GM23338 (cell line): ENCODE data around the gene TFB1M. TPM values are rescaled to one million over a fixed set of nuclear protein-coding genes. Genes with fewer than 3 reads are reported as not detected.

Experiments used
- ATAC-seq: fragments of 200-7000 bp; cut with Tn5 transposase; 3 replicates; pipeline ENCODE4 v1.9.1; 2020
- DNase-seq: peaks from one replicate; pipeline ENCODE4 v3.0.0-alpha.2; 2015; ENCODE audit warnings: low spot score
- H2AFZ ChIP-seq: fragments of 200-600 bp; sonication (generic); 2 replicates; pipeline ENCODE4 v1.8.0; 2016; ENCODE audit warnings: antibody characterized with exemption, mild to moderate bottlenecking, moderate library complexity
- H3F3A ChIP-seq: fragments of 200-600 bp; sonication (generic); replicated peaks from 2 replicates; pipeline ENCODE4 v1.8.0; 2017; ENCODE audit warnings: antibody characterized with exemption, mixed run types, low read depth
- H3K27ac ChIP-seq: fragments of 200-600 bp; sonication (generic); 2 replicates; pipeline ENCODE4 v1.6.1; 2016; ENCODE audit warnings: low read depth
- H3K27me3 ChIP-seq: fragments of 200-600 bp; sonication (generic); 2 replicates; pipeline ENCODE4 v1.8.0; 2016; ENCODE audit warnings: mild to moderate bottlenecking, mixed run types, moderate library complexity; ENCODE audit not compliant: insufficient read depth
- H3K36me3 ChIP-seq: fragments of 200-600 bp; sonication (generic); 2 replicates; pipeline ENCODE4 v1.8.0; 2016; ENCODE audit warnings: mild to moderate bottlenecking; ENCODE audit not compliant: insufficient read depth
- H3K4me1 ChIP-seq: fragments of 200-600 bp; sonication (generic); 2 replicates; pipeline ENCODE4 v1.8.0; 2016; ENCODE audit warnings: mild to moderate bottlenecking, moderate library complexity; ENCODE audit not compliant: insufficient read depth
- H3K4me2 ChIP-seq: fragments of 200-600 bp; sonication (generic); 2 replicates; pipeline ENCODE4 v1.7.1; 2017; ENCODE audit warnings: mixed run types
- H3K4me3 ChIP-seq: fragments of 200-600 bp; sonication (generic); 2 replicates; pipeline ENCODE4 v1.6.1; 2016; ENCODE audit warnings: mixed run types
- H3K79me2 ChIP-seq: fragments of 200-600 bp; sonication (generic); replicated peaks from 2 replicates; pipeline ENCODE4 v1.8.0; 2017; ENCODE audit warnings: mild to moderate bottlenecking; ENCODE audit not compliant: insufficient read depth
- H3K9me2 ChIP-seq: fragments of 200-600 bp; sonication (generic); 2 replicates; pipeline ENCODE4 v1.8.0; 2017; ENCODE audit not compliant: insufficient read depth
- H4K20me1 ChIP-seq: fragments of 200-600 bp; sonication (generic); replicated peaks from 2 replicates; pipeline ENCODE4 v1.8.0; 2017; ENCODE audit warnings: mild to moderate bottlenecking; ENCODE audit not compliant: insufficient read depth
- H3K27ac Mint-ChIP-seq: 2 replicates; pipeline ENCODE4 v1.8.0; 2020; ENCODE audit warnings: inconsistent platforms, mild to moderate bottlenecking, moderate library complexity, mixed read lengths
- H3K27me3 Mint-ChIP-seq: 3 replicates; pipeline ENCODE4 v1.8.0; 2022; ENCODE audit warnings: low read depth, mild to moderate bottlenecking, moderate library complexity, mixed read lengths, inconsistent platforms; ENCODE audit not compliant: insufficient read depth, poor library complexity
- H3K36me3 Mint-ChIP-seq: 3 replicates; pipeline ENCODE4 v1.8.0; 2021; ENCODE audit warnings: low read depth, mild to moderate bottlenecking, inconsistent platforms, moderate library complexity, mixed read lengths
- H3K4me1 Mint-ChIP-seq: 3 replicates; pipeline ENCODE4 v1.8.0; 2020; ENCODE audit warnings: mild to moderate bottlenecking, inconsistent platforms, mixed read lengths
- H3K4me3 Mint-ChIP-seq: 3 replicates; pipeline ENCODE4 v1.8.0; 2021; ENCODE audit warnings: moderate library complexity, mild to moderate bottlenecking, inconsistent platforms, mixed read lengths
- H3K9me3 Mint-ChIP-seq: 3 replicates; pipeline ENCODE4 v1.8.0; 2020; ENCODE audit warnings: moderate library complexity, mild to moderate bottlenecking, inconsistent platforms, mixed read lengths
- CREB1 ChIP-seq: fragments of 250-450 bp; sonication (Bioruptor Pico); IDR thresholded peaks from 2 replicates; pipeline ENCODE4 v1.5.0; 2020; ENCODE audit warnings: low read depth, mild to moderate bottlenecking, moderate library complexity
- CTCF ChIP-seq, 2 experiments: fragments of 200-600 bp in 1 of 2; sonication (generic) in 1 of 2; conservative IDR thresholded peaks; 2 replicates each; pipeline versions ENCODE4 v1.5.1 to v1.6.1; 2016 to 2017; ENCODE audit warnings: antibody characterized with exemption in 2 of 2, low read depth in 2 of 2, mild to moderate bottlenecking in 2 of 2, moderate library complexity in 1 of 2
- JUNB ChIP-seq: IDR thresholded peaks from one replicate; pipeline ENCODE4 v1.6.1; 2016; ENCODE audit warnings: antibody characterized with exemption; ENCODE audit not compliant: unreplicated experiment
- NANOG ChIP-seq: IDR thresholded peaks from 2 replicates; pipeline ENCODE4 v1.6.1; 2016; ENCODE audit warnings: antibody characterized with exemption, borderline replicate concordance
- POLR2AphosphoS5 ChIP-seq: IDR thresholded peaks from 2 replicates; pipeline ENCODE4 v1.6.1; 2016; ENCODE audit warnings: antibody characterized with exemption, low read depth
- REST ChIP-seq: IDR thresholded peaks from one replicate; pipeline ENCODE4 v1.6.1; 2018; ENCODE audit warnings: antibody characterized with exemption; ENCODE audit not compliant: unreplicated experiment
- ZNF114 ChIP-seq: fragments of 250-450 bp; sonication (Bioruptor Pico); IDR thresholded peaks from 2 replicates; pipeline ENCODE4 v1.5.0; 2020; ENCODE audit warnings: mild to moderate bottlenecking, moderate library complexity
- ZNF331 ChIP-seq: fragments of 250-450 bp; sonication (Bioruptor Pico); IDR thresholded peaks from 2 replicates; pipeline ENCODE4 v1.5.0; 2020; ENCODE audit warnings: low read depth, mild to moderate bottlenecking, moderate library complexity
- polyA plus RNA-seq: library from polyadenylated mRNA; unstranded; fragments of >200 nt; fragmentation: Nextera tagmentation; extraction: Ambion mirVana; gene quantifications from 2 replicates; pipeline ENCODE4 v1.2.1, GENCODE V29; 2016
- total RNA-seq: library from RNA; depleted of rRNA; stranded (reverse); fragments of >200 nt; shearing (Covaris generic); gene quantifications from 2 replicates; pipeline ENCODE4 v1.2.3, GENCODE V29; 2014

Gene TFB1M
- total and polyA plus RNA-seq, 2 experiments from 2014 or later = 51.1 to 66.9 TPM

- H3K9me3 Mint-ChIP-seq = no peaks in the 10 kb centered on the region
- H3F3A ChIP-seq = peaks cover 8% of the 10 kb centered on the region
- H3K27me3 ChIP-seq = no peaks in the 10 kb centered on the region
- ATAC-seq (no peak), DNase-seq (no peak)
- TF ChIP-seq CREB1 (CRISPR knock-in tag) = no peak
- no peak for TF ChIP-seq ZNF114 (CRISPR knock-in tag)
- no peak for TF ChIP-seq REST
- no peak for TF ChIP-seq NANOG
- TF ChIP-seq POLR2AphosphoS5 = no peak
- H3K4me3 ChIP-seq = no peak overlapping the region
- no peaks in the 10 kb centered on the region; the same call in 1 of the 2 replicates for H3K79me2 ChIP-seq
- H3K36me3 ChIP-seq = peaks cover 9% of the 10 kb centered on the region
- no peak overlapping the region for H2AFZ ChIP-seq
- H3K36me3 Mint-ChIP-seq = peaks cover 76% of the 10 kb centered on the region; the same call in 2 of the 3 replicates
- H3K27ac ChIP-seq = no peak overlapping the region
- H3K4me2 ChIP-seq = no peak overlapping the region
- peaks cover 23% of the 10 kb centered on the region for H3K4me1 ChIP-seq
- H3K27me3 Mint-ChIP-seq = peaks cover 9% of the 10 kb centered on the region
- no peaks in the 10 kb centered on the region for H4K20me1 ChIP-seq
- H3K4me3 Mint-ChIP-seq = no peak overlapping the region
- H3K27ac Mint-ChIP-seq = no peak overlapping the region
- no peaks in the 10 kb centered on the region for H3K9me2 ChIP-seq
- peaks cover 35% of the 10 kb centered on the region for H3K4me1 Mint-ChIP-seq
These were observed 63.4 kb downstream of the TFB1M start for GRCh38 chr6:155250701-155251381.

DNA sequence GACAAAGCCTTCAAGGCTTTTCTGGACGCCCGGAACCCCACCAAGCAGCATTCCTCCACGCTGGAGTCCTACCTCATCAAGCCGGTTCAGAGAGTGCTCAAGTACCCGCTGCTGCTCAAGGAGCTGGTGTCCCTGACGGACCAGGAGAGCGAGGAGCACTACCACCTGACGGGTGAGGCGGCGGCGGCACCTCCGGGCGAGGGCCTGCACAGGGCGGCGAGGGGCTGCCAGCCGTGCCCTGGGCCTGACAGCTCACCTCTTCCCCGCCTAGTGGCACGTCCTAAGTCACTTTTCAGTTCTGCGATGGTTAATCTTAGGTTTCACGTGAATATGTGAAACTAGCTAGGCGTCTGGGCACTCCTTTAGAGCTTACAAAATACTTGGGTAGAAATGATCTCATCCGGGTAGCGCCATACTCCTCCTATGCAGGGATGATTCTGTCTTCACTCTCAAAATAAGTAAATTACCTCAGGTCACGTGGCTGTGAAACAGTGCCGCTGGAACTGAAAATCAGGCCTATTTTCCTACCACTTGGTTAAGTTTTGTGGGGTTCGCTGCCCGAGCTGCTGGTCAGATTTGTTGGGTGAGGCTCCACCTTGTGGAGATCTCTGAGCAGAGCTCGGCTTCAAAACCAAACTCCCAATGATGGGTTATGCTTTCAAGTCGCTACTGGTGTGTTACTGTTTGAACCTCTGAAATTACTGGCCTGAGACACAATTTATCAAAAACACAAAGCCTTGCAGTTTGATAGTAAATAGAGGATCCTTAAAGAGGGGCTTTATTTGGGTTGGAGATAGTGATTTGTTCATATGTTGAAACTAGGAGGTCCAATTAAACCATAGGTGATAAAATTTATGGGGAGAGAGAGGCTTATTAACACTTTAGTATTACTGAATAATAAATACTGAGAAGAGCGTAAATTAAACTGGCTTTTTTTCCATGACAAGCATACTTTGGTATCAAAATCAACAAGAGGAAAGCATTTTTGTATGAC is 66.0 kb downstream of the TFB1M start:
- TF ChIP-seq CTCF (conservative IDR thresholded peaks at IDR 0.05; ENCODE audit: low read depth in 2 of 2) (peak; percentile 80 to 85), REST (no peak), CREB1 (CRISPR knock-in tag) (no peak), JUNB (no peak), ZNF331 (no peak), POLR2AphosphoS5 (no peak)
- no peak overlapping the region for H2AFZ ChIP-seq
- no peak overlapping the region for H3K4me2 ChIP-seq
- peaks cover 17% of the 10 kb centered on the region for H3K4me1 Mint-ChIP-seq
- ATAC-seq = peak; percentile 72
- H3K4me3 Mint-ChIP-seq = no peak overlapping the region
- H3F3A ChIP-seq = peaks cover 4% of the 10 kb centered on the region; the same call in 1 of the 2 replicates
- H3K4me3 ChIP-seq = no peak overlapping the region
- peaks cover 9% of the 10 kb centered on the region for H3K36me3 ChIP-seq
- H3K79me2 ChIP-seq = no peaks in the 10 kb centered on the region
- no peaks in the 10 kb centered on the region for H4K20me1 ChIP-seq
- peak; percentile 83 for DNase-seq
- H3K27me3 ChIP-seq = no peaks in the 10 kb centered on the region
- H3K9me3 Mint-ChIP-seq = no peaks in the 10 kb centered on the region
- H3K9me2 ChIP-seq = no peaks in the 10 kb centered on the region
- H3K4me1 ChIP-seq = peaks cover 12% of the 10 kb centered on the region; the same call in 1 of the 2 replicates
- peaks cover 72% of the 10 kb centered on the region; the same call in 2 of the 3 replicates for H3K36me3 Mint-ChIP-seq
- H3K27ac Mint-ChIP-seq = peak overlapping the region; percentile 78
- peak overlapping the region; percentile 93; the same call in 1 of the 2 replicates for H3K27ac ChIP-seq
- peaks cover 8% of the 10 kb centered on the region for H3K27me3 Mint-ChIP-seq
